ENCODE results near the gene MAN2B2.

GRCh38 chr4:6598641-6599040 lies 23.7 kb downstream of the MAN2B2 start:
- TF ChIP-seq GABPA (IDR thresholded peaks at IDR 0.05; ENCODE audit: borderline replicate concordance, insufficient read depth, low read length) (no peak), EP300 (IDR thresholded peaks at IDR 0.05; ENCODE audit: borderline replicate concordance in 1 of 2, low read depth in 2 of 2, low read length in 2 of 2) (no peak), EZH2 (IDR thresholded peaks at IDR 0.05; ENCODE audit: low read depth, low read length, severe bottlenecking) (no peak), CTCF (IDR thresholded peaks at IDR 0.05; ENCODE audit: control extremely low read depth in 1 of 3, insufficient read depth in 1 of 3, low read depth in 1 of 3, low read length in 3 of 3) (no peak), POLR2A (IDR thresholded peaks at IDR 0.05; ENCODE audit: control extremely low read depth in 1 of 2, low read depth in 2 of 2, low read length in 2 of 2) (no peak), HDAC6 (IDR thresholded peaks at IDR 0.05; ENCODE audit: low read depth, low read length) (no peak), YY1 (IDR thresholded peaks at IDR 0.05; ENCODE audit: low read depth, low read length) (no peak)

Measured in H1 (cell line).